Measurements from ENCODE around the gene CAMSAP1. TPM values are rescaled to one million over a fixed set of nuclear protein-coding genes. Genes with fewer than 3 reads are reported as not detected.

CAMSAP1 gene
- total and polyA plus RNA-seq, 10 donors: 2.4 to 34.3 (median 19.8) TPM

- WGBS, 5 donors: 68 to 91% (median 90%) methylated on average over 9 to 44 of the region's 44 CpGs
- H3K9me3 ChIP-seq: no peaks in the 10 kb centered on the region
- no peaks in the 10 kb centered on the region for H3K4me1 ChIP-seq
- no peak overlapping the region for H3K4me3 ChIP-seq
- intact Hi-C loops (cut with DNase I; ENCODE audit: low total_unique reads): no loop called here
- DNase-seq: no peak
- TF ChIP-seq POLR2A (IDR thresholded peaks at IDR 0.05) (no peak), POLR2AphosphoS5 (IDR thresholded peaks at IDR 0.05) (no peak), CTCF (IDR thresholded peaks at IDR 0.05 in 8 of 11, conservative IDR thresholded peaks at IDR 0.05 in 3 of 11) (no peak)
- H3K27ac ChIP-seq: no peak overlapping the region
- peaks cover 0 to 63% (median 0%) of the 10 kb centered on the region in 6 donors for H3K36me3 ChIP-seq
- H3K27me3 ChIP-seq (replicated peaks in 1 of 7): peaks cover 0 to 9% (median 0%) of the 10 kb centered on the region in 7 donors
Observed at GRCh38 chr9:135786146-135786690, 121.1 kb downstream of the CAMSAP1 start.

DNA sequence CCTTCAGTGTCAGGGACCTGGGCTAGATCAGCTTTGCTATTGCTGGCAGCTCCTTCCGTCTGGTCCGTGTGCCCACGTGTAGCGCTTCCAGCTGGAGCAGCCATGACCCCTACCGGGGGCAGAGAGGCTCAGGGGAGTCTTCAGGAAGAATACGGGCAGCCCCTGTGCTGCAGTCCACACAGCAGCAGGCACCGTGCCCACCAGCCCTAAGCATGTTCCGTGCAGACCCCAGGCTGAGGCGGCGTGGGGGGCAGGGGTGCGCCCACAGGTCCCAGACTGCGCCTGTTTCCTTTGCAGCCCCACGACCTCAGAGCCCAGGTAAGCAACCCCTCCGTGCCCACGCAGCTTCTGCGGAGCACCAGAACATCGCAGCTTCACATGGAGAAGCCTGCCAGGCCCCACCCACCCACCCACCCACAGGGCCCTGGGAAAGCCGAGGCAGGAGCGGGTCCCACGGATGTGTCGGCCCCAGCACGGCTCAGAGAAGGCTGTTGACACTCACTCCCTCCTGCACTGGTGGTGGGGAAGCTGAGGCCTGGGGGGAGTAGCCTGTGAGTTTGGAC, 122.3 kb downstream of the CAMSAP1 start:
- Histone ChIP-seq H3K27ac (no peak overlapping the region), H3K9me3 (no peaks in the 10 kb centered on the region), H3K36me3 (peaks cover 0 to 74% (median 0%) of the 10 kb centered on the region in 6 donors), H3K27me3 (replicated peaks in 1 of 7) (peaks cover 0 to 9% (median 0%) of the 10 kb centered on the region in 7 donors), H3K4me3 (no peak overlapping the region), H3K4me1 (no peaks in the 10 kb centered on the region)
- 84 to 87% (median 87%) methylated on average over 15 to 22 of the region's 22 CpGs for WGBS, 5 donors
- intact Hi-C loops (cut with DNase I; ENCODE audit: low total_unique reads): no loop called here
- no peak for DNase-seq
- TF ChIP-seq POLR2A (IDR thresholded peaks at IDR 0.05) (no peak), CTCF (IDR thresholded peaks at IDR 0.05 in 8 of 11, conservative IDR thresholded peaks at IDR 0.05 in 3 of 11) (no peak), POLR2AphosphoS5 (IDR thresholded peaks at IDR 0.05) (no peak)

GRCh38 chr9:135783540-135784245, 123.7 kb downstream of the CAMSAP1 start:
- peaks cover 0 to 88% (median 0%) of the 10 kb centered on the region in 6 donors for H3K36me3 ChIP-seq
- DNase-seq: no peak
- no peaks in the 10 kb centered on the region for H3K9me3 ChIP-seq
- intact Hi-C loops (cut with DNase I; ENCODE audit: low total_unique reads): no loop called here
- TF ChIP-seq POLR2A (IDR thresholded peaks at IDR 0.05): no peak
- no peak for TF ChIP-seq POLR2AphosphoS5 (IDR thresholded peaks at IDR 0.05)
- TF ChIP-seq CTCF (IDR thresholded peaks at IDR 0.05 in 8 of 11, conservative IDR thresholded peaks at IDR 0.05 in 3 of 11): no peak
- H3K27me3 ChIP-seq (replicated peaks in 1 of 7): peaks cover 0 to 9% (median 0%) of the 10 kb centered on the region in 7 donors
- H3K4me1 ChIP-seq: no peaks in the 10 kb centered on the region
- 86 to 96% (median 87%) methylated on average over 14 to 30 of the region's 30 CpGs for WGBS, 5 donors
- no peak overlapping the region for H3K4me3 ChIP-seq
- no peak overlapping the region for H3K27ac ChIP-seq

GRCh38 chr9:135782946-135783345, 124.4 kb downstream of the CAMSAP1 start:
- intact Hi-C loops (cut with DNase I; ENCODE audit: low total_unique reads): no loop called here
- H3K9me3 ChIP-seq: no peaks in the 10 kb centered on the region
- DNase-seq: no peak
- peaks cover 0 to 9% (median 0%) of the 10 kb centered on the region in 7 donors for H3K27me3 ChIP-seq (replicated peaks in 1 of 7)
- no peaks in the 10 kb centered on the region for H3K4me1 ChIP-seq
- 88 to 92% (median 89%) methylated on average over 24 of the region's 24 CpGs for WGBS, 5 donors
- H3K27ac ChIP-seq: no peak overlapping the region
- H3K36me3 ChIP-seq: peaks cover 0 to 89% (median 0%) of the 10 kb centered on the region in 6 donors
- no peak overlapping the region for H3K4me3 ChIP-seq
- TF ChIP-seq CTCF (IDR thresholded peaks at IDR 0.05 in 8 of 11, conservative IDR thresholded peaks at IDR 0.05 in 3 of 11): no peak
- no peak for TF ChIP-seq POLR2A (IDR thresholded peaks at IDR 0.05)
- TF ChIP-seq POLR2AphosphoS5 (IDR thresholded peaks at IDR 0.05): no peak
